ENCODE results near the gene SORCS2. TPM values are rescaled to one million over a fixed set of nuclear protein-coding genes. Genes with fewer than 3 reads are reported as not detected.
A peak's percentile ranks its signal among the peaks of the same experiment; 100 is the strongest.

The SORCS2 gene
- total RNA-seq, 4 donors from 2014 or later = 0.07 to 1.2 (median 0.11) TPM

DNA sequence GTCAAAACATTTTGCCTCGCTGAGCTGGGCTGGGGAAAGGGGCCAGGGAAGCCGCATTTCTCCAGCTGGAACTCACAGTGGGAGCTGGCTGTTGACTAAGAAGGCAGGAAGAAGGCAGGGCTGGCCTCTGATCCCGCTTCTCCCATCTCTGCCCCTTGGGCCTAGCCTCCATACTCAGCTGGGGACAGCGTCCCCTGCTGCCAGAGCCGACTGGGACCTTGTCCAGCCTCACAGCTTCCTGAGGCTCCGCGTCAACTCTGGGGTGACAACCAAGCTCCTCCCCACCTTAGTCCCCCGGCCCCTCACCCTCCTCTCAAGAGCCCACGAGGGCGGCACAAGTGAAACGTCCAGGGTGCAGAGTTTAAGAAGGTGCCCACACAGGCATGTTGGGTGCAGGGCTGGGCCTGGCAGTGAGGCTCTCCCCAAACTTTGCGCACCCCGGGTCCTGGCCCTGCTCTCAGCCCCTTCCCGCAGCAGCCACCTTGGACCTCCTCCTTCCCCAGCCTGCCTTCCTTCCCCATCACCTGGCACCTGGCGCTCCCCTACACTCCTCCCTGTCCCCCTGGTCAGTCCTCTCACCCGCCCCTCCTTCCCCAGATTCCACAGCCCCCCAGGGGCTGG is 141.6 kb downstream of the SORCS2 start:
- Histone ChIP-seq H3K27me3 (peaks cover 0 to 4% (median 0%) of the 10 kb centered on the region in 3 donors), H3K4me1 (peaks cover 0 to 2% of the 10 kb centered on the region in 2 donors), H3K9me3 (no peaks in the 10 kb centered on the region), H3K36me3 (no peaks in the 10 kb centered on the region), H3K4me3 (no peak overlapping the region), H3K27ac (no peak overlapping the region)
- TF ChIP-seq, protein P1, sequence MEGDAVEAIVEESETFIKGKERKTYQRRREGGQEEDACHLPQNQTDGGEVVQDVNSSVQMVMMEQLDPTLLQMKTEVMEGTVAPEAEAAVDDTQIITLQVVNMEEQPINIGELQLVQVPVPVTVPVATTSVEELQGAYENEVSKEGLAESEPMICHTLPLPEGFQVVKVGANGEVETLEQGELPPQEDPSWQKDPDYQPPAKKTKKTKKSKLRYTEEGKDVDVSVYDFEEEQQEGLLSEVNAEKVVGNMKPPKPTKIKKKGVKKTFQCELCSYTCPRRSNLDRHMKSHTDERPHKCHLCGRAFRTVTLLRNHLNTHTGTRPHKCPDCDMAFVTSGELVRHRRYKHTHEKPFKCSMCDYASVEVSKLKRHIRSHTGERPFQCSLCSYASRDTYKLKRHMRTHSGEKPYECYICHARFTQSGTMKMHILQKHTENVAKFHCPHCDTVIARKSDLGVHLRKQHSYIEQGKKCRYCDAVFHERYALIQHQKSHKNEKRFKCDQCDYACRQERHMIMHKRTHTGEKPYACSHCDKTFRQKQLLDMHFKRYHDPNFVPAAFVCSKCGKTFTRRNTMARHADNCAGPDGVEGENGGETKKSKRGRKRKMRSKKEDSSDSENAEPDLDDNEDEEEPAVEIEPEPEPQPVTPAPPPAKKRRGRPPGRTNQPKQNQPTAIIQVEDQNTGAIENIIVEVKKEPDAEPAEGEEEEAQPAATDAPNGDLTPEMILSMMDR (IDR thresholded peaks at IDR 0.05 in 4 of 5, conservative IDR thresholded peaks at IDR 0.05 in 1 of 5) = no peak
- TF ChIP-seq POLR2A (IDR thresholded peaks at IDR 0.05) = no peak
- DNase-seq = no peak
- intact Hi-C loops (cut with DNase I; ENCODE audit: low total_unique reads) = no loop called here
- in situ Hi-C loops (cut with MboI; ENCODE audit: low sequenced_read_pairs in 4 of 4) = no loop called here
- ATAC-seq = no peak

DNA sequence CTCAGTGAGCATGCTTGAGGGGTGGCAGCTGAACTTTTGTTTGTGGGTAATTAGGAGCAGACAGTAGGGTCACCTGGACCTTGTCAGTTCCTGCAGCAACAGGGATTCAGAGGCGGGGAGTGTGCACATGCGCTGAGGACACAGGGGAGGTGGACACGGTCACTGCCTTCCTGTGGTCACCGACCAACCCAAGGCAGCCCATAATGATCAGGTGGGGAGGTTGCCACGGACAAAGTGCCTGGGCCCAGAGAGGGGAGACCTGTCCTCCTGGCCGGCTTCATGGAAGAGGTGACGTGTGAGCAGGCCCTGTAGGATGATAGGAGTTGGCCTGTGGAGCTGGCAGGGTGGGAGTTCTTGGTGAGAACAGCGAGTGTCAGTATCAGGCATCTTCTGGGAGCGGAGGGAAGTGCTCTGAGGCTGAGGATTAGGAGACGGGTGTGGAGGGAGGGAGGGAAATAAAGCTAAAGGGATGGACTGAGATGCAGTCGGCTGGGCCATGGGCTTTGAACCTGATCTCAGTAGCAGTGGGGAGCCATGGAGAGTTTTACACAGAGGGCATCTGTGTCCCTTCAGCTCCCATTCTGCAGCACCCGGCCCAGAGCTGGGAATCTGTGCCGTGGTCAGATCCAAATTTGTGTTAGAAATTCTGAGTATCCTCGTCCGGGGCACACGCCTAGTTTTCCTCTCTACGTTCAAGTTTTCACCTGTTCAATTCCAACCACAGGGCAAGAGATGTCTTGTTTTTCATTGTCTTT is 142.4 kb downstream of the SORCS2 start:
- Histone ChIP-seq H3K4me1 (no peaks in the 10 kb centered on the region), H3K4me3 (no peak overlapping the region), H3K27ac (no peak overlapping the region), H3K27me3 (no peaks in the 10 kb centered on the region), H3K9me3 (no peaks in the 10 kb centered on the region), H3K36me3 (no peaks in the 10 kb centered on the region)
- ATAC-seq = no peak
- TF ChIP-seq, protein P1 (IDR thresholded peaks at IDR 0.05 in 4 of 5, conservative IDR thresholded peaks at IDR 0.05 in 1 of 5) = no peak
- TF ChIP-seq POLR2A (IDR thresholded peaks at IDR 0.05) = no peak
- in situ Hi-C loops (cut with MboI; ENCODE audit: low sequenced_read_pairs in 4 of 4) (no loop called here), intact Hi-C loops (cut with DNase I; ENCODE audit: low total_unique reads) (loop anchor here (1.0 kb wide), 1 partner anchor 142 kb away; the partner anchor contains the start of gene SORCS2)
- no peak for DNase-seq

DNA sequence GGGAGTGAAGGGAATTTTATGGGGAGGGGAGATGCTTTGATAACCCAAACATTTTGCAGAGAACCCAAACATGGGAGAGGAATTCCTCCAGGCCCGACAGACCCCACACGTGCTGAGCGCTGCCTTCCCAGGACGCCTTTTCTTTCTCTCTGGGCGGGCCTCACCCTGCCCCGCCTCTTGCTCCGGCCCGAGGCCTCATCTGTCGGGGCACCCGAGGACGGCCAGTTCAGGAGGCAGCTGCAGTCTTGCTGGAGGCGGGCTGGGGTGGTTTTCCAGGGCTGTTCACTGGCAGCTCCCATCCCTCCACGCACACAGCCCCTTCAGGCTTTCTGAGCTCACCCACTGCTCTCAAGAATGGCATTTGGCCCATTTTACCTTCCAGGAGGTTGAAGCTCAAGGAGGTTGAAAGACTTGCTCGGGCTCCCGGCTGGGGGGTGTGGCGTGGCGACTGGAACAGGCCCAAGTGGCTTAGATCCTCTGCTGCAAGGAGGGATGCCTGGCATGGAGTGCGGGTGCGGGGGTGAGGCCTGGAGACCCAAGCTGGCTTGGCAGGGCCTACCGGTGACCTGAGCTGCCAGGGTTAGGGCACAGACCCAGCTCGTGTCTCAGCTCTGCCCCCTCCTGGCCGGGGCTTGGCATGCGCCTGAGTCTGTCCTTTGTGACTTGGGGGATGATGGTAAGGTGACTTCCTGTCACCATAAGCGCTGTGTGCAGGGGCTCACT is 143.2 kb downstream of the SORCS2 start:
- in situ Hi-C loops (cut with MboI; ENCODE audit: low sequenced_read_pairs in 4 of 4) (no loop called here), intact Hi-C loops (cut with DNase I; ENCODE audit: low total_unique reads) (loop anchor here (1.0 kb wide), 1 partner anchor 143 kb away; the partner anchor contains the start of gene SORCS2)
- H3K27me3 ChIP-seq = no peaks in the 10 kb centered on the region
- DNase-seq (peak in 1 of 2 donors; percentile 38), ATAC-seq (peak; percentile 58 to 74)
- no peaks in the 10 kb centered on the region for H3K36me3 ChIP-seq
- H3K4me1 ChIP-seq = no peaks in the 10 kb centered on the region
- no peak overlapping the region for H3K4me3 ChIP-seq
- TF ChIP-seq, protein P1 (IDR thresholded peaks at IDR 0.05 in 4 of 5, conservative IDR thresholded peaks at IDR 0.05 in 1 of 5) = peak; percentile 25 to 60 (median 49)
- no peak for TF ChIP-seq POLR2A (IDR thresholded peaks at IDR 0.05)
- no peaks in the 10 kb centered on the region for H3K9me3 ChIP-seq
- H3K27ac ChIP-seq = no peak overlapping the region

DNA sequence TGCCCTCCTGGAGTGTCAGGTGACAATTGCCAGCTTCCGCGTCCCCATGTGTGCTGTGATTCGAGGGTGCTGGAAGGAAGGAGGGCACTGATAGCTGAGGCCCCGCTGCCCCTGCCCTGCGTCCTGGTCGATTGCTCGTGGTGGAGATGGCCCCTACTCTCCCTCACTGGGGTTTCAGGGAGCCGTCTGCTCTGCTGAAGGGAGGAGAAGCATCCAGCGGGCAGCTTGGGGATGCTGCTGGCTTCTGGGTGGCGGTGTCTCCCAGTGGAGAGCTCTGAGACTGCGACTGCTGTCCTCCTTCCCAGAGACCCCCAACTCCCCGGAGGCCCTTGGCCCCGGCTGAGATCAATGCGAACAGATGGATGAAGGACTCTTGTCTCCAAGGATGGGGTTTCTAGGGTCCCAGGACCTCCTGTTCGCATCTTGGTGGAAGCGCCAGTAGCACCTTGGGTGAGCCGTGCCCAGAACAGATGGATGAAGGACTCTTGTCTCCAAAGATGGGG is 143.8 kb downstream of the SORCS2 start:
- Histone ChIP-seq H3K27ac (no peak overlapping the region), H3K4me3 (no peak overlapping the region), H3K4me1 (no peaks in the 10 kb centered on the region), H3K9me3 (no peaks in the 10 kb centered on the region), H3K36me3 (no peaks in the 10 kb centered on the region), H3K27me3 (no peaks in the 10 kb centered on the region)
- DNase-seq = no peak
- ATAC-seq = no peak
- no peak for TF ChIP-seq POLR2A (IDR thresholded peaks at IDR 0.05)
- TF ChIP-seq, protein P1 (IDR thresholded peaks at IDR 0.05 in 4 of 5, conservative IDR thresholded peaks at IDR 0.05 in 1 of 5) = peak in 1 of 5 experiments; percentile 7
- intact Hi-C loops (cut with DNase I; ENCODE audit: low total_unique reads) (no loop called here), in situ Hi-C loops (cut with MboI; ENCODE audit: low sequenced_read_pairs in 4 of 4) (no loop called here)

Measured in gastrocnemius medialis (tissue), 4 donors.